ELR (cell line): Measurements from ENCODE around the gene HSD17B2.
A peak's percentile ranks its signal among the peaks of the same experiment; 100 is the strongest.
"Not testable (repeated sequence)": the region's sequence is repeated elsewhere in the genome, so short reads cannot be mapped to it uniquely, and the experiment has no call there.

Source experiments
- DNase-seq: peaks from one replicate; pipeline ENCODE4 v3.0.0-alpha.2; 2015; ENCODE audit warnings: low read depth

HSD17B2 gene

DNA sequence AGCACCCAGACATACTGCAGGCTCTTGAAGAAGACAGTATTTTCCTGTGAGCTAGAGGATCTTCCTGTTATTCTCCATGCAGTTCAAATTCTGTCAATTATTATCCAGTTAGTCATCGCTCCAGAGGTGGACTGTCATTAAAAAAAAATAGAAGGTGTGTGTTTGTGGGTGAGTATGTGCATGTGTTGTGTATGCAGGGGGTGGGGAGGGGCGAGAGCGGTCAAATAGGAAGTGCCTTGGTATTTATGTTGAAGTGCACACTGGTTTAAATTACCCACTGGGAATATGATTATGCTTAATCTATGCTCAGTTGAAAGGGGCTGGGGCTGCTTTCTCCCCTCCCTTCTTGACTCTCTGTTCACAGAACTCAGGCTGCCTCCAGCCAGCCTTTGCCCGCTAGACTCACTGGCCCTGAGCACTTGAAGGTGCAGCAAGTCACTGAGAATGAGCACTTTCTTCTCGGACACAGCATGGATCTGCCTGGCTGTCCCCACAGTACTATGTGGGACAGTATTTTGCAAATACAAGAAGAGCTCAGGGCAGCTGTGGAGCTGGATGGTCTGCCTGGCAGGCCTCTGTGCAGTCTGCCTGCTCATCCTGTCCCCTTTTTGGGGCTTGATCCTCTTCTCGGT, at the start of gene HSD17B2:
Gene HSD17B2, plus strand, starts transcription at position 273 of the 632 bp plus-strand sequence. Its CDS starts 172 bp downstream, at position 445.
- DNase-seq: peak; percentile 32

DNA sequence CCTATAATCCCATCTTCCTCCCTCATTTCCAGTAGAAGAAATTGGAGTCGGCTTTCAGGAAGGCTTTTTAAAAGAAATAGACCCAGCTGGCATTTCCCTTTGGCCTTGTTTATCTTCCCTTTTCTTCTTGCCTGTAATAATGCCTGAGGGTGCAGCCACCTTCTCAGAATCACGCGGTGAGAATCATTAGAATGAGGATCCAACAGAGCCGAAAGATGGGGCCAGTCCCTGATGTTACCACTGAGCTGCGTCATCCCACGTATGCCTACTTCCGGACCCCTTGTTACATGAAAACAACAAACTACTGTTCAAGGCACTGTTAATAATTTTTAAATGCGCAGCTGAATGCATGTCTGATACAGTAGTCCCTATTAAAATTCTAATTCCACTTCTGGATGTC, 47.9 kb upstream of the HSD17B2 start:
- DNase-seq: no peak

- no peak for DNase-seq
Observed at GRCh38 chr16:81987706-81988105, 47.3 kb upstream of the HSD17B2 start.

- no peak for DNase-seq
Observed at GRCh38 chr16:81992859-81993258, 42.2 kb upstream of the HSD17B2 start.

DNA sequence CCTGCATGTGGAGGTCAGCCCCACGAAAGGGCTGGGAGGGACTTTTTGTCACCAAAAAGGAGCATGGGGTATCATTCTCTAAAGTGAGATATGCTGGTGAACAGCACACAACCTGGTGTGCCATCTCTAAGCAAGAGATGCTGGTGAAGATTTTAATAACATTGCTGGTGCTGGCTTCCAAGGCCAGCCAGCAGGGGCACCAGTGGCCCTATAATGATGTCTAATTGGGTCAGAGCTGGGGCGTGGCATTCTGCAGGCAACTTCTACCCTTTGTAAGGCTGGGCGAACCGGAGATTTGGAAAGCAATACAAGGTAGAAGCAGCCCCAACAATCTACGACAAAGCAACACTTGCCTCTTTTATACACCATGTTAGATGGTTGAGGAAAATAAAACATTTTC, 40.6 kb upstream of the HSD17B2 start:
- DNase-seq: peak; percentile 15

DNA sequence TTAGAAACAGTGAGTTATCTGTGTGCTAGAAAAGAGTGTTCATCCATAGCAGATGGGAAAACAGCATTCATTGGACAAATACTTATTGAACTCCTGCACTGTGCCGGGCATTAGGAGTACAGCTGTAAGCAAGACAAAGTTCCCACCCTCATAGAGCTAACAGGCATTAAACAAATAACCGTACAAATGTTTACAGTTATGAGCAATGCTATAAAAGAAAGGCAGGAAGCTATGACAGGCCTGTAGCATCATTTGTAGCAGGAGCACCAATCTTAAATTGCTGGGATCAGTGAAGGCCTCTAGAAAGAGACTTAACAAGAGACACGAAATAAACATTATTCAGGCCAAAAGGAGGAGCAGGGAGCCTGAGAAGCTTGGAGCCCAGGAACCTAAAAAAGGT, 39.4 kb upstream of the HSD17B2 start:
- DNase-seq: peak; percentile 40

- peak; percentile 88 for DNase-seq
Observed at GRCh38 chr16:81996664-81997509, 38.2 kb upstream of the HSD17B2 start.

- peak; percentile 82 for DNase-seq
Observed at GRCh38 chr16:81997738-81998137, 37.3 kb upstream of the HSD17B2 start.

- DNase-seq: no peak
Observed at GRCh38 chr16:82002831-82003230, 32.2 kb upstream of the HSD17B2 start.

- DNase-seq: no peak
Observed at GRCh38 chr16:82004601-82005000, 30.5 kb upstream of the HSD17B2 start.

DNA sequence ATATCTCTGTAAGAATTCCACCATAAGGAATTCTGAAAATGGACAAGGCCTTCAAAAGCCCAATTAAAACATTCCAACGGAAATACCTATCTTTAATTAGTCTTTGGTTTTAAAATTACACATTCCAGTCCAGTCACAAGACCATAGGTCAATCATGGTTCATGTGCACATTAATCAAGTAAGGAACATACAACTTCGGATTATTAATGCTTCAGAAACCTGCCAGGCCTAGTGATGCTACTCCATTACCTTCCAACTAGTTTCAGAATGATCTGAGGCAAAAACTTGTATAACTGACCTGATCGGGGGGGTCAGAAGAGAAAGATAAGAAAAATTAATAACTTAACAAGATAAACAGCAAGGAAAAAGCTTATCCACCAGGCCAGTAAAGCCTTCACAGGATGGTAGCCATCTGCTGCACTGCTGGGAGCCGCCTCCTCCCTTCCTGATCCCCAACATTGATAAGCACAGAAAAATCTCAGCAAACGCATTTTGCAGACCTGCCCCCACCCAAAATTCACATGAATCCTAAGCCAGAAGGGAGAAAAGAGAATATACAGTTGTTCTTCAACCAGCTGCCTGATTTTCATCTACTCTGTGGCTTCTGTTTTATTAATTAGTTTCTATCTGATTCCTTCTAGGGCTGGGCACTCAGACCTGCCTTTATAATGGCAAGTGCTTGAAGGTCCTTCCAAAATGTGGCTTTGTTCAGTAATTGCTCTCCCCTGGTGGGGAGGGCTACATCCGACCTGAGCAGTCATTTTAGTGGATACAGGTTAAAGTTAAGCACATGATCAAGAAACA, 29.8 kb upstream of the HSD17B2 start:
- DNase-seq: no peak

DNA sequence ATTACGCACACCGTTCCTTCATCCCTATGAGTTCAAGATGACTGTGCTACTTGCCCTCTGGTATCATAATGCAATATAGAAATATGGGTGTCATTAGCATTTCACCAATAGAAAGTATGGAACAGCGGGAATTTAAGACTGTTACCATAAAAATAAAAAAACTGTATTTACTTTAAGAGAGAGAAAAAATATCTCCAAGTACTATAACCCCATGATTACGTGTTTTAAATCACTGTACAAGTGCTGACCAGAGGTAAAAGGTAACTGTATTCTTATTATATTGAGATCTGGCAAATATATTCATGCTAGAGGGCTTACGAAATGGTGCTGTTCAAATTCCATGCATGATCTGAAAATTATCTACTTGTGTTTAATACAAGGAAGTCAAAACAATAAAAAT, 29.0 kb upstream of the HSD17B2 start:
- no peak for DNase-seq

GRCh38 chr16:82007189-82007588, 27.9 kb upstream of the HSD17B2 start:
- no peak for DNase-seq

GRCh38 chr16:82008957-82009592, 26.0 kb upstream of the HSD17B2 start:
- DNase-seq: no peak

GRCh38 chr16:82009789-82010188, 25.3 kb upstream of the HSD17B2 start:
- DNase-seq: not testable (repeated sequence)

DNA sequence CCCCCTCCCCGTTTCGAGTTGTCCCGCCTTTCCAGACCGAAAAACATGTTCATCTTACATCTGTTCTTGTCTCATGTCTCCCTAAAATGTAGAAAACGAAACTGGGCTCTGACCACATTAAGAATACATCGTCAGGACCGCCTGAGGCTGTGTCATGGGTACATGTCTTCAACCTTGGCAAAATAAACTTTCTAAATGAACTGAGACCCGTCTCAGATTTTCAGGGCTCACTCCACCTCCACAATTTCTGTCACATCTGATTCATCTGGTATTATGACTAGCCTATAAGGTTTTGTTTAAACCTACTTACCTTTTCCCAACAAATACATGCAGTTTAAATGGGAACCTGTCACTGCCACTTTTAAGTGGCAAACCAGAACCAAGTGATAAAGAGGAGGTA, 24.4 kb upstream of the HSD17B2 start:
- DNase-seq: no peak

DNA sequence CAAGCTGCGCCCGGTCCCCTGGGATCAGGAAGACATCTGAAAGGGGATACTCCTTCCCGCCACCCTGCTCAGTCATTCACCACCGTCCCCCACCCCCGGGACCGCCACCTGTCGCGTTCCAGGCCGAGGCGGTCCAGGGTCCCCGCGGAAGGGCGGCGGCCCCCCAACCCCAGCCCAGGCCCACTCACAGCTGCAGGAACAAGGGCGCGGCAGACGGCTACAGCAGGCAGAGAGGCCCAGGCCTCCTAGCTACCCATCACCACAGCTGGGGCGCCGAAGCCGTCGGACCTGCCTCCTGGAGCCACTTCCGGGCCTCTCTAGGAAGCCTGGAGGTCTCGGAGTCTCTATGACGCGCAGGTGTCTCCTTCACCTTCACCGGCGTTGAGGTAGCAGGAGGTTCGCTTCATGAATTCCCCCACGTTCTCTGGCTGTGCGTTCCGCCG, 23.8 kb upstream of the HSD17B2 start, which contains the start of gene SDR42E1:
Gene SDR42E1, minus strand, starts transcription at position 272 of the 443 bp plus-strand sequence. CDS start 10,612 bp downstream, outside the sequence.
- DNase-seq: no peak

- DNase-seq: no peak
Observed at GRCh38 chr16:82013139-82013538, 21.9 kb upstream of the HSD17B2 start.

- peak; percentile 41 for DNase-seq
Observed at GRCh38 chr16:82016263-82016662, 18.8 kb upstream of the HSD17B2 start.

DNA sequence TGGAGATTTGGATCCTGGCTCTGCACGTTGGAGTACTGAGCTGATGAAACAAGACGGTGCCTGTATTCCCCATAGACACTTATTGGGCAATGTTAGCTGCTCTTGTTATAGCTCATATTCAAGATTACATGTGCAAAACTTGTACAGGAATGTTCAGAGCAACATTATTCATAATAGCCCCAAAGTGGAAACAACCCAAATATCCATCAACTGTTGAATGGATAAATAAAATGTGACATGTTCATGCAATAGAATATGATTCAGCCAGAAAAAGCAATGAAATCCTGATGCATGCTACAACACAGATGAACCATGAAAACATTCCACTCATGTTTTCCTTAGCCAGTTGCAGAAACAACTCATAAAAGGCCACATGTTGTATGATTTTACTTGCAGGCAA, 18.1 kb upstream of the HSD17B2 start:
- no peak for DNase-seq

DNA sequence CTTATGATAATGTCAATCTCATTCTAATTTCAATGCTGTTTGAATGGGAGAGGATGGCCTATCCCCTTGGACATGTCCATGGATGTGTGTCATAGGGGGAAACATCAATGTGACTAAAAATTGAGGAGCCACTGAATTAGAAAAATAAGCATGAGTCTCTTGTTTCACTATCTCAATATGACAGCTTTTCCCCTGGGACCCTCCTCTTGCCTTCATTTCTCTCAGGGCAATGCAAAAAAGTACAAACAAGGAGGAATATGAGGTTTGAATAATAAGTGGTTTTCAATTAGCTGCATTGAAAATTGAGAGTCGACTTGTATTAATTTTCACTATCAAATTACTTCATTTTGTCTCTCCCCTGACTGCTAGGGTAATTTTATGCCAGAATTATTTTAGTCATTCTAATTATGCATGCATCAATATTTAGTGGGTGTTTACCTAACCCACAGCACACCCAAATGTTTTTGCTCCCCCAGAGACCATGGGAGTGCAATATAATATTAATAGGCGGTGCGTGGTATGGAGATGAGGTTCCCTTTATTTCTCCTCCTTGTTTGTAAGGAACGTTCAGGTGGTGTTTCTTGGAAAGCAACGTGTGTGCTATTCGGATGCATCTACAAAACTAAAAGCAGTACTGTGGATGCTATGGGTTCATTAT, 17.0 kb upstream of the HSD17B2 start:
- DNase-seq: no peak
